Measurements from ENCODE around the gene NKX1-1. TPM values are rescaled to one million over a fixed set of nuclear protein-coding genes. Genes with fewer than 3 reads are reported as not detected.

The NKX1-1 gene
- total and polyA plus RNA-seq, 9 of the 15 experiments (the other 6 are each of a cell fraction or from before 2014, with no cell fraction given): not detected

DNA sequence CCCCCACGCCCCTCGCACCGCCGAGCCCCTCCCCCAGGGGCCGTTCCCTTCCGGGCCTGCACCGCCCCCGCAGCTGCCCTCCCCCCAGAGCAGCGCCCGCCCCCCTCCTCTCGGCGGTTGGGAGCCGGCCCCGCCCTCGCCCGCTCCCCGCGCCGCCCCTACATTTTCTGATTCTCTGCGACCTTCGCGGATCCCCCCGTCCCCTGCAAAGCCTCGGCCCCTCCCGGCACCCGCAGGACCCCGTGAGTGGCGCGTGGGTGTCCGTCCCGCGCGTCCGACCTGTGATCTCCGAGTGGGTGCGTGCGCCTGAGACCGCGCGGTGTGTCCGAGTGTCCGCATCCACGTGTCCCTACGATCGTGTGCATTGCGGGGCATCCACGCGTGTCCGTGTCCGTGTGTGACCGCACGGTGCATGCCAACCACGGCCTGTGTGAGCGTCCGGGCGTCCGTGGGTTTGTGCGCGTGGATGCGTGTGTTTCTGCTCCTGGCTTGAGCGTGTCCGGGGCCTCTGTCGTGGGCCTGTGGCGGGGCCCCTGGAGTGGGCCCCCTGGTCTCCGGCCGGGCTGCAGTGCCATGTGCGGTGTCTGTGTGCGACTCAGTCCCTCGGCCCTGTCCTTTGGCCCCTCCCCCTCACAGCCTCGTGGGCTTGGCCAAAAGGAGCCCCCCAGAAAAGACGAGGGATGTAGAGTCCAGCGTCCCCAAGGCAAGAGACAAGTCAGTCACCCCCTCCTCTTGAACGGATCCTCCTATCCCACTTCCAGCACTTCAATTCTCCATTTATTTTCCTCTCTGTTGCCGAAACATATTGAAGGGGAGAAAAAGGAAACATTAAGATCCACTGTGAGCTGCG lies 8.8 kb upstream of the NKX1-1 start (continued):
- TF ChIP-seq, protein P1, sequence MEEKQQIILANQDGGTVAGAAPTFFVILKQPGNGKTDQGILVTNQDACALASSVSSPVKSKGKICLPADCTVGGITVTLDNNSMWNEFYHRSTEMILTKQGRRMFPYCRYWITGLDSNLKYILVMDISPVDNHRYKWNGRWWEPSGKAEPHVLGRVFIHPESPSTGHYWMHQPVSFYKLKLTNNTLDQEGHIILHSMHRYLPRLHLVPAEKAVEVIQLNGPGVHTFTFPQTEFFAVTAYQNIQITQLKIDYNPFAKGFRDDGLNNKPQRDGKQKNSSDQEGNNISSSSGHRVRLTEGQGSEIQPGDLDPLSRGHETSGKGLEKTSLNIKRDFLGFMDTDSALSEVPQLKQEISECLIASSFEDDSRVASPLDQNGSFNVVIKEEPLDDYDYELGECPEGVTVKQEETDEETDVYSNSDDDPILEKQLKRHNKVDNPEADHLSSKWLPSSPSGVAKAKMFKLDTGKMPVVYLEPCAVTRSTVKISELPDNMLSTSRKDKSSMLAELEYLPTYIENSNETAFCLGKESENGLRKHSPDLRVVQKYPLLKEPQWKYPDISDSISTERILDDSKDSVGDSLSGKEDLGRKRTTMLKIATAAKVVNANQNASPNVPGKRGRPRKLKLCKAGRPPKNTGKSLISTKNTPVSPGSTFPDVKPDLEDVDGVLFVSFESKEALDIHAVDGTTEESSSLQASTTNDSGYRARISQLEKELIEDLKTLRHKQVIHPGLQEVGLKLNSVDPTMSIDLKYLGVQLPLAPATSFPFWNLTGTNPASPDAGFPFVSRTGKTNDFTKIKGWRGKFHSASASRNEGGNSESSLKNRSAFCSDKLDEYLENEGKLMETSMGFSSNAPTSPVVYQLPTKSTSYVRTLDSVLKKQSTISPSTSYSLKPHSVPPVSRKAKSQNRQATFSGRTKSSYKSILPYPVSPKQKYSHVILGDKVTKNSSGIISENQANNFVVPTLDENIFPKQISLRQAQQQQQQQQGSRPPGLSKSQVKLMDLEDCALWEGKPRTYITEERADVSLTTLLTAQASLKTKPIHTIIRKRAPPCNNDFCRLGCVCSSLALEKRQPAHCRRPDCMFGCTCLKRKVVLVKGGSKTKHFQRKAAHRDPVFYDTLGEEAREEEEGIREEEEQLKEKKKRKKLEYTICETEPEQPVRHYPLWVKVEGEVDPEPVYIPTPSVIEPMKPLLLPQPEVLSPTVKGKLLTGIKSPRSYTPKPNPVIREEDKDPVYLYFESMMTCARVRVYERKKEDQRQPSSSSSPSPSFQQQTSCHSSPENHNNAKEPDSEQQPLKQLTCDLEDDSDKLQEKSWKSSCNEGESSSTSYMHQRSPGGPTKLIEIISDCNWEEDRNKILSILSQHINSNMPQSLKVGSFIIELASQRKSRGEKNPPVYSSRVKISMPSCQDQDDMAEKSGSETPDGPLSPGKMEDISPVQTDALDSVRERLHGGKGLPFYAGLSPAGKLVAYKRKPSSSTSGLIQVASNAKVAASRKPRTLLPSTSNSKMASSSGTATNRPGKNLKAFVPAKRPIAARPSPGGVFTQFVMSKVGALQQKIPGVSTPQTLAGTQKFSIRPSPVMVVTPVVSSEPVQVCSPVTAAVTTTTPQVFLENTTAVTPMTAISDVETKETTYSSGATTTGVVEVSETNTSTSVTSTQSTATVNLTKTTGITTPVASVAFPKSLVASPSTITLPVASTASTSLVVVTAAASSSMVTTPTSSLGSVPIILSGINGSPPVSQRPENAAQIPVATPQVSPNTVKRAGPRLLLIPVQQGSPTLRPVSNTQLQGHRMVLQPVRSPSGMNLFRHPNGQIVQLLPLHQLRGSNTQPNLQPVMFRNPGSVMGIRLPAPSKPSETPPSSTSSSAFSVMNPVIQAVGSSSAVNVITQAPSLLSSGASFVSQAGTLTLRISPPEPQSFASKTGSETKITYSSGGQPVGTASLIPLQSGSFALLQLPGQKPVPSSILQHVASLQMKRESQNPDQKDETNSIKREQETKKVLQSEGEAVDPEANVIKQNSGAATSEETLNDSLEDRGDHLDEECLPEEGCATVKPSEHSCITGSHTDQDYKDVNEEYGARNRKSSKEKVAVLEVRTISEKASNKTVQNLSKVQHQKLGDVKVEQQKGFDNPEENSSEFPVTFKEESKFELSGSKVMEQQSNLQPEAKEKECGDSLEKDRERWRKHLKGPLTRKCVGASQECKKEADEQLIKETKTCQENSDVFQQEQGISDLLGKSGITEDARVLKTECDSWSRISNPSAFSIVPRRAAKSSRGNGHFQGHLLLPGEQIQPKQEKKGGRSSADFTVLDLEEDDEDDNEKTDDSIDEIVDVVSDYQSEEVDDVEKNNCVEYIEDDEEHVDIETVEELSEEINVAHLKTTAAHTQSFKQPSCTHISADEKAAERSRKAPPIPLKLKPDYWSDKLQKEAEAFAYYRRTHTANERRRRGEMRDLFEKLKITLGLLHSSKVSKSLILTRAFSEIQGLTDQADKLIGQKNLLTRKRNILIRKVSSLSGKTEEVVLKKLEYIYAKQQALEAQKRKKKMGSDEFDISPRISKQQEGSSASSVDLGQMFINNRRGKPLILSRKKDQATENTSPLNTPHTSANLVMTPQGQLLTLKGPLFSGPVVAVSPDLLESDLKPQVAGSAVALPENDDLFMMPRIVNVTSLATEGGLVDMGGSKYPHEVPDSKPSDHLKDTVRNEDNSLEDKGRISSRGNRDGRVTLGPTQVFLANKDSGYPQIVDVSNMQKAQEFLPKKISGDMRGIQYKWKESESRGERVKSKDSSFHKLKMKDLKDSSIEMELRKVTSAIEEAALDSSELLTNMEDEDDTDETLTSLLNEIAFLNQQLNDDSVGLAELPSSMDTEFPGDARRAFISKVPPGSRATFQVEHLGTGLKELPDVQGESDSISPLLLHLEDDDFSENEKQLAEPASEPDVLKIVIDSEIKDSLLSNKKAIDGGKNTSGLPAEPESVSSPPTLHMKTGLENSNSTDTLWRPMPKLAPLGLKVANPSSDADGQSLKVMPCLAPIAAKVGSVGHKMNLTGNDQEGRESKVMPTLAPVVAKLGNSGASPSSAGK (IDR thresholded peaks at IDR 0.05): 0 out of 2 replicates have a peak, but pooled peaks have one; percentile 38
- peak; percentile 68 for TF ChIP-seq RBFOX2 (IDR thresholded peaks at IDR 0.05; ENCODE audit: low read depth, low read length)
- peak; percentile 25 for TF ChIP-seq KDM5B (IDR thresholded peaks at IDR 0.05; ENCODE audit: insufficient replicate concordance, low read depth, low read length)
- TF ChIP-seq MTA2 (IDR thresholded peaks at IDR 0.05; ENCODE audit: low read depth): peak; percentile 69
- TF ChIP-seq, protein P2, sequence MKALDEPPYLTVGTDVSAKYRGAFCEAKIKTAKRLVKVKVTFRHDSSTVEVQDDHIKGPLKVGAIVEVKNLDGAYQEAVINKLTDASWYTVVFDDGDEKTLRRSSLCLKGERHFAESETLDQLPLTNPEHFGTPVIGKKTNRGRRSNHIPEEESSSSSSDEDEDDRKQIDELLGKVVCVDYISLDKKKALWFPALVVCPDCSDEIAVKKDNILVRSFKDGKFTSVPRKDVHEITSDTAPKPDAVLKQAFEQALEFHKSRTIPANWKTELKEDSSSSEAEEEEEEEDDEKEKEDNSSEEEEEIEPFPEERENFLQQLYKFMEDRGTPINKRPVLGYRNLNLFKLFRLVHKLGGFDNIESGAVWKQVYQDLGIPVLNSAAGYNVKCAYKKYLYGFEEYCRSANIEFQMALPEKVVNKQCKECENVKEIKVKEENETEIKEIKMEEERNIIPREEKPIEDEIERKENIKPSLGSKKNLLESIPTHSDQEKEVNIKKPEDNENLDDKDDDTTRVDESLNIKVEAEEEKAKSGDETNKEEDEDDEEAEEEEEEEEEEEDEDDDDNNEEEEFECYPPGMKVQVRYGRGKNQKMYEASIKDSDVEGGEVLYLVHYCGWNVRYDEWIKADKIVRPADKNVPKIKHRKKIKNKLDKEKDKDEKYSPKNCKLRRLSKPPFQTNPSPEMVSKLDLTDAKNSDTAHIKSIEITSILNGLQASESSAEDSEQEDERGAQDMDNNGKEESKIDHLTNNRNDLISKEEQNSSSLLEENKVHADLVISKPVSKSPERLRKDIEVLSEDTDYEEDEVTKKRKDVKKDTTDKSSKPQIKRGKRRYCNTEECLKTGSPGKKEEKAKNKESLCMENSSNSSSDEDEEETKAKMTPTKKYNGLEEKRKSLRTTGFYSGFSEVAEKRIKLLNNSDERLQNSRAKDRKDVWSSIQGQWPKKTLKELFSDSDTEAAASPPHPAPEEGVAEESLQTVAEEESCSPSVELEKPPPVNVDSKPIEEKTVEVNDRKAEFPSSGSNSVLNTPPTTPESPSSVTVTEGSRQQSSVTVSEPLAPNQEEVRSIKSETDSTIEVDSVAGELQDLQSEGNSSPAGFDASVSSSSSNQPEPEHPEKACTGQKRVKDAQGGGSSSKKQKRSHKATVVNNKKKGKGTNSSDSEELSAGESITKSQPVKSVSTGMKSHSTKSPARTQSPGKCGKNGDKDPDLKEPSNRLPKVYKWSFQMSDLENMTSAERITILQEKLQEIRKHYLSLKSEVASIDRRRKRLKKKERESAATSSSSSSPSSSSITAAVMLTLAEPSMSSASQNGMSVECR (CRISPR knock-in tag; IDR thresholded peaks at IDR 0.05): no peak; the same call in 1 of the 2 replicates
- TF ChIP-seq NEUROD1 (IDR thresholded peaks at IDR 0.05; ENCODE audit: borderline replicate concordance, low read depth, low read length, partially characterized antibody): no peak
- no peak for TF ChIP-seq ELF4 (CRISPR knock-in tag; IDR thresholded peaks at IDR 0.05)
- peak; percentile 100 for TF ChIP-seq GATAD2A (IDR thresholded peaks at IDR 0.05)

Measured in K562 (cell line).